Smooth muscle cell (in vitro differentiated cells): ENCODE measurements around the gene LDHD. TPM values are rescaled to one million over a fixed set of nuclear protein-coding genes. Genes with fewer than 3 reads are reported as not detected.

Experiments used
- DNase-seq: peaks from one replicate; lab custom pipeline; 2025; ENCODE audit not compliant: unreplicated experiment; lab: John Stamatoyannopoulos, UW
- H2AFZ ChIP-seq: fragments of 200-600 bp; sonication (generic); 2 replicates; pipeline ENCODE4 v1.6.0; 2016; ENCODE audit warnings: antibody characterized with exemption, low read depth, mild to moderate bottlenecking
- H3F3A ChIP-seq: fragments of 200-600 bp; sonication (generic); 2 replicates; pipeline ENCODE4 v1.6.0; 2017; ENCODE audit warnings: antibody characterized with exemption, low read depth
- H3K27ac ChIP-seq: fragments of 200-600 bp; sonication (generic); 2 replicates; pipeline ENCODE4 v1.5.1; 2016; ENCODE audit warnings: low read depth, mild to moderate bottlenecking
- H3K27me3 ChIP-seq: fragments of 200-600 bp; sonication (generic); 2 replicates; pipeline ENCODE4 v1.6.1; 2016; ENCODE audit warnings: low read depth, mild to moderate bottlenecking
- H3K36me3 ChIP-seq: fragments of 200-600 bp; sonication (generic); 2 replicates; pipeline ENCODE4 v1.5.1; 2016; ENCODE audit warnings: low read depth
- H3K4me1 ChIP-seq: fragments of 200-600 bp; sonication (generic); 2 replicates; pipeline ENCODE4 v1.5.1; 2016; ENCODE audit warnings: low read depth
- H3K4me2 ChIP-seq: fragments of 200-600 bp; sonication (generic); 2 replicates; pipeline ENCODE4 v1.6.0; 2016; ENCODE audit warnings: mild to moderate bottlenecking
- H3K4me3 ChIP-seq: fragments of 200-600 bp; sonication (generic); 2 replicates; pipeline ENCODE4 v1.5.1; 2016; ENCODE audit warnings: mild to moderate bottlenecking
- H3K79me2 ChIP-seq: fragments of 200-600 bp; sonication (generic); 2 replicates; pipeline ENCODE4 v1.6.0; 2016; ENCODE audit warnings: low read depth, mild to moderate bottlenecking
- H3K9ac ChIP-seq: fragments of 200-600 bp; sonication (generic); 2 replicates; pipeline ENCODE4 v1.6.0; 2016; ENCODE audit warnings: low read depth
- H3K9me3 ChIP-seq: fragments of 200-600 bp; sonication (generic); replicated peaks from 2 replicates; pipeline ENCODE4 v1.5.1; 2016; ENCODE audit warnings: low read depth
- H4K20me1 ChIP-seq: fragments of 200-600 bp; sonication (generic); 2 replicates; pipeline ENCODE4 v1.6.0; 2016; ENCODE audit warnings: low read depth
- WGBS: methylation state at CpG from one replicate; pipeline ENCODE4 v1.1.7; 2016; ENCODE audit warnings: low lambda C conversion rate; 5-methylcytosine and 5-hydroxymethylcytosine counted together
- polyA plus RNA-seq: library from polyadenylated mRNA; unstranded; fragments of >200 nt; fragmentation: Nextera tagmentation; extraction: Ambion mirVana; gene quantifications from 2 replicates; pipeline ENCODE4 v1.2.1, GENCODE V29; 2016
- total RNA-seq: library from RNA; depleted of rRNA; stranded (reverse); fragments of >200 nt; gene quantifications from 2 replicates; pipeline ENCODE4 v1.2.3, GENCODE V29; 2014
- TF ChIP-seq, protein P1 (sequence below): fragments of 200-600 bp; sonication (generic); IDR thresholded peaks from 2 replicates; pipeline ENCODE4 v1.5.1; 2017; ENCODE audit warnings: borderline replicate concordance, mild to moderate bottlenecking, antibody characterized with exemption; ENCODE audit not compliant: insufficient read depth, poor library complexity, severe bottlenecking

Gene LDHD
- total and polyA plus RNA-seq, 2 experiments from 2014 or later = 0.85 to 1.2 TPM

- TF ChIP-seq, protein P1, sequence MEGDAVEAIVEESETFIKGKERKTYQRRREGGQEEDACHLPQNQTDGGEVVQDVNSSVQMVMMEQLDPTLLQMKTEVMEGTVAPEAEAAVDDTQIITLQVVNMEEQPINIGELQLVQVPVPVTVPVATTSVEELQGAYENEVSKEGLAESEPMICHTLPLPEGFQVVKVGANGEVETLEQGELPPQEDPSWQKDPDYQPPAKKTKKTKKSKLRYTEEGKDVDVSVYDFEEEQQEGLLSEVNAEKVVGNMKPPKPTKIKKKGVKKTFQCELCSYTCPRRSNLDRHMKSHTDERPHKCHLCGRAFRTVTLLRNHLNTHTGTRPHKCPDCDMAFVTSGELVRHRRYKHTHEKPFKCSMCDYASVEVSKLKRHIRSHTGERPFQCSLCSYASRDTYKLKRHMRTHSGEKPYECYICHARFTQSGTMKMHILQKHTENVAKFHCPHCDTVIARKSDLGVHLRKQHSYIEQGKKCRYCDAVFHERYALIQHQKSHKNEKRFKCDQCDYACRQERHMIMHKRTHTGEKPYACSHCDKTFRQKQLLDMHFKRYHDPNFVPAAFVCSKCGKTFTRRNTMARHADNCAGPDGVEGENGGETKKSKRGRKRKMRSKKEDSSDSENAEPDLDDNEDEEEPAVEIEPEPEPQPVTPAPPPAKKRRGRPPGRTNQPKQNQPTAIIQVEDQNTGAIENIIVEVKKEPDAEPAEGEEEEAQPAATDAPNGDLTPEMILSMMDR = no peak
- 92% methylated on average over 12 of the region's 12 CpGs for WGBS
- H3K79me2 ChIP-seq = peaks cover 59% of the 10 kb centered on the region
These were observed 41.5 kb downstream of the LDHD start for GRCh38 chr16:75074920-75075687.

DNA sequence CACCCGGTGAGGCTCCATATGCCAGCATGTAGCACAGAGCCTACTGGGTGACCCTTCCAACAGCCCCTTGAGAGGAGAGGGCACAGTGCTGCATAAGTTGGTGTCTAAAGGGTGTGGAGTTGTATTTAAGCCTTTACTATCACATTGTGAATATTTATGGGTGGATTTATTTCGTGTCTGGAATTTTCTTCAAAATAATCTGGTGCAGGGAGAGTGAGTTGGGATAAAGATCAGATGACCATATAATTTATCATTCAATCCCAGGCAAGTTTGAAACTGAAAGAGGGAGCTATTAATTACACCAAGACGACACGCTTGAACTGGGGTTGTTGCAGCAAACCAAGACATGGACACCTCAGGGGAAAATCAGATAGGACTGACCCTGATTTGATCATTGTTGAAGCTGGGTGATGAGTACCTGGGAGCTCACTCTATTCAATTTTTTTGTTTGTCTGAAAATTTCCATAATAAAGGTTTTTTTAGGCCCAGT is 42.2 kb downstream of the LDHD start:
- WGBS = 90% methylated on average over 4 of the region's 4 CpGs
- H3K36me3 ChIP-seq = no peaks in the 10 kb centered on the region
- H3K27ac ChIP-seq = no peak overlapping the region
- H4K20me1 ChIP-seq = peaks cover 81% of the 10 kb centered on the region
- no peak for DNase-seq
- no peak overlapping the region for H2AFZ ChIP-seq
- TF ChIP-seq, protein P1 = no peak
- H3K4me2 ChIP-seq = peak overlapping the region; percentile 2
- no peak overlapping the region for H3K4me3 ChIP-seq
- no peak overlapping the region for H3K9ac ChIP-seq
- no peaks in the 10 kb centered on the region for H3F3A ChIP-seq
- H3K79me2 ChIP-seq = peaks cover 59% of the 10 kb centered on the region
- H3K27me3 ChIP-seq = no peaks in the 10 kb centered on the region
- no peaks in the 10 kb centered on the region for H3K4me1 ChIP-seq
- H3K9me3 ChIP-seq = no peaks in the 10 kb centered on the region

More at GRCh38 chr16:75074920-75075687, 41.5 kb downstream of the LDHD start:
- Histone ChIP-seq H3F3A (no peaks in the 10 kb centered on the region), H3K4me1 (no peaks in the 10 kb centered on the region), H3K4me3 (no peak overlapping the region), H3K9me3 (no peaks in the 10 kb centered on the region), H4K20me1 (peaks cover 81% of the 10 kb centered on the region), H2AFZ (no peak overlapping the region), H3K4me2 (no peak overlapping the region), H3K27me3 (no peaks in the 10 kb centered on the region), H3K9ac (no peak overlapping the region), H3K27ac (no peak overlapping the region), H3K36me3 (no peaks in the 10 kb centered on the region)
- DNase-seq = no peak

- no peaks in the 10 kb centered on the region for H3K27me3 ChIP-seq
- 74% methylated on average over 20 of the region's 20 CpGs for WGBS
- DNase-seq = no peak
- peaks cover 86% of the 10 kb centered on the region for H4K20me1 ChIP-seq
- H3K9ac ChIP-seq = no peak overlapping the region
- no peak overlapping the region for H2AFZ ChIP-seq
- H3K79me2 ChIP-seq = peaks cover 62% of the 10 kb centered on the region
- no peaks in the 10 kb centered on the region for H3F3A ChIP-seq
- no peak overlapping the region for H3K4me3 ChIP-seq
- H3K4me2 ChIP-seq = peak overlapping the region; percentile 2
- H3K36me3 ChIP-seq = no peaks in the 10 kb centered on the region
- H3K9me3 ChIP-seq = no peaks in the 10 kb centered on the region
- H3K27ac ChIP-seq = no peak overlapping the region
- no peaks in the 10 kb centered on the region for H3K4me1 ChIP-seq
- TF ChIP-seq, protein P1 = no peak
These were observed 42.9 kb downstream of the LDHD start for GRCh38 chr16:75073545-75074303.
